PC-3 (cell line): ENCODE measurements around the gene TMEM169. TPM values are rescaled to one million over a fixed set of nuclear protein-coding genes. Genes with fewer than 3 reads are reported as not detected.

ENCODE experiments used
- ATAC-seq: fragments of 200-7000 bp; cut with Tn5 transposase; 2 replicates; pipeline ENCODE4 v1.9.1; 2020; ENCODE audit warnings: mild to moderate bottlenecking, moderate library complexity
- BruUV-seq: library from RNA; stranded (reverse); fragments of 400-500 nt; replicated peaks from 2 replicates; lab custom pipeline; 2021; lab: Mats Ljungman, UMichigan
- CTCF ChIA-PET: fragments of 300-600 bp; sonication (Branson Sonifier 250); formaldehyde crosslinking; loops from one replicate; lab custom pipeline; 2022; ENCODE audit warnings: antibody characterized with exemption; lab: Charles Lee
- POLR2A ChIA-PET: fragments of 300-600 bp; sonication (Branson Sonifier 250); formaldehyde crosslinking; loops from one replicate; lab custom pipeline; 2022; ENCODE audit warnings: antibody characterized with exemption; ENCODE audit not compliant: unreplicated experiment; lab: Charles Lee
- DNase-seq: peaks from one replicate; pipeline ENCODE4 v3.0.0-alpha.2; 2015
- H2AFZ ChIP-seq: fragments of 300-600 bp; sonication (generic); 2 replicates; pipeline ENCODE4 v1.6.0; 2016; ENCODE audit warnings: antibody characterized with exemption, low read length
- H3F3A ChIP-seq: fragments of 300-600 bp; sonication (generic); one replicate; pipeline ENCODE4 v1.6.0; 2017; ENCODE audit warnings: antibody characterized with exemption, low read length, control low read depth, mild to moderate bottlenecking; ENCODE audit not compliant: unreplicated experiment
- H3K27ac ChIP-seq: fragments of 300-600 bp; sonication (generic); 2 replicates; pipeline ENCODE4 v1.5.1; 2016; ENCODE audit warnings: mild to moderate bottlenecking, low read length
- H3K27me3 ChIP-seq: fragments of 300-600 bp; sonication (generic); 2 replicates; pipeline ENCODE4 v1.6.1; 2016; ENCODE audit warnings: low read length, mixed read lengths
- H3K36me3 ChIP-seq: fragments of 300-600 bp; sonication (generic); 2 replicates; pipeline ENCODE4 v1.6.1; 2016; ENCODE audit warnings: low read depth, mixed run types, low read length, mixed read lengths
- H3K4me1 ChIP-seq: fragments of 300-600 bp; sonication (generic); 2 replicates; pipeline ENCODE4 v1.5.1; 2016; ENCODE audit warnings: low read length; ENCODE audit not compliant: insufficient read depth
- H3K4me2 ChIP-seq: fragments of 300-600 bp; sonication (generic); 2 replicates; pipeline ENCODE4 v1.6.0; 2016; ENCODE audit warnings: low read length
- H3K4me3 ChIP-seq: fragments of 300-600 bp; sonication (generic); 2 replicates; pipeline ENCODE4 v1.5.1; 2016; ENCODE audit warnings: mild to moderate bottlenecking, low read length, mixed read lengths
- H3K79me2 ChIP-seq: fragments of 300-600 bp; sonication (generic); 2 replicates; pipeline ENCODE4 v1.6.1; 2017; ENCODE audit warnings: low read length, mixed read lengths
- H3K9ac ChIP-seq: fragments of 300-600 bp; sonication (generic); 2 replicates; pipeline ENCODE4 v1.6.0; 2016; ENCODE audit warnings: mild to moderate bottlenecking, low read length
- H3K9me2 ChIP-seq: fragments of 300-600 bp; sonication (generic); replicated peaks from 2 replicates; pipeline ENCODE4 v1.6.1; 2016; ENCODE audit warnings: mixed run types, low read length, mixed read lengths
- H3K9me3 ChIP-seq: fragments of 300-600 bp; sonication (generic); 2 replicates; pipeline ENCODE4 v1.6.1; 2016; ENCODE audit warnings: low read length, mixed read lengths
- H4K20me1 ChIP-seq: fragments of 300-600 bp; sonication (generic); 2 replicates; pipeline ENCODE4 v1.6.1; 2016; ENCODE audit warnings: low read length, mixed read lengths
- CTCF ChIP-seq: fragments of 300-600 bp; sonication (generic); conservative IDR thresholded peaks from 2 replicates; pipeline ENCODE4 v1.5.1; 2017; ENCODE audit warnings: antibody characterized with exemption, low read depth, mild to moderate bottlenecking, low read length
- EZH2 ChIP-seq: fragments of 300-600 bp; sonication (generic); IDR thresholded peaks from one replicate; pipeline ENCODE4 v1.6.1; 2017; ENCODE audit warnings: antibody characterized with exemption, mild to moderate bottlenecking, low read length; ENCODE audit not compliant: unreplicated experiment
- EZH2phosphoT487 ChIP-seq: fragments of 300-600 bp; sonication (generic); IDR thresholded peaks from 2 replicates; pipeline ENCODE4 v1.6.1; 2018; ENCODE audit warnings: mild to moderate bottlenecking, antibody characterized with exemption, low read length, borderline replicate concordance
- intact Hi-C: fragments of 100-400 bp; cut with micrococcal nuclease; formaldehyde crosslinking; loops from 2 replicates; pipeline ENCODE4 v1.9.0; 2023
- total RNA-seq: library from RNA; depleted of rRNA; stranded (reverse); fragments of >200 nt; gene quantifications from 2 replicates; pipeline ENCODE4 v1.2.3, GENCODE V29; 2014; rRNA removed

The TMEM169 gene
- total RNA-seq, 1 experiment from 2014 or later = not detected

- Histone ChIP-seq H2AFZ (no peak overlapping the region), H3K4me3 (no peak overlapping the region), H3K27ac (peak overlapping the region; percentile 38), H3K9me2 (no peaks in the 10 kb centered on the region), H3K9ac (peak overlapping the region; percentile 19; the same call in 1 of the 2 replicates), H4K20me1 (peaks cover 4% of the 10 kb centered on the region; the same call in 1 of the 2 replicates), H3K27me3 (no peaks in the 10 kb centered on the region), H3K79me2 (peaks cover 12% of the 10 kb centered on the region; the same call in 1 of the 2 replicates), H3F3A (no peaks in the 10 kb centered on the region), H3K4me1 (peaks cover 8% of the 10 kb centered on the region; the same call in 1 of the 2 replicates), H3K9me3 (no peaks in the 10 kb centered on the region), H3K36me3 (peaks cover 89% of the 10 kb centered on the region), H3K4me2 (no peak overlapping the region)
- peak; percentile 81 for ATAC-seq
- DNase-seq = peak; percentile 40
- intact Hi-C loops = no loop called here
- ChIA-PET CTCF (no interaction called here), POLR2A (interaction anchor here (0.7 kb wide), 1 partner anchor 14 kb away, joined by 3 read pairs; no protein-coding TSS in a partner anchor)
- no peak for TF ChIP-seq CTCF
- no peak for TF ChIP-seq EZH2
- TF ChIP-seq EZH2phosphoT487 = no peak
- no TSS peak for BruUV-seq
Measured at GRCh38 chr2:216149741-216150140, 68.0 kb downstream of the TMEM169 start.

- H3K9me3 ChIP-seq = no peaks in the 10 kb centered on the region
- H3K27me3 ChIP-seq = no peaks in the 10 kb centered on the region
- ChIA-PET CTCF (no interaction called here), POLR2A (no interaction called here)
- H4K20me1 ChIP-seq = peaks cover 4% of the 10 kb centered on the region; the same call in 1 of the 2 replicates
- ATAC-seq (no peak), DNase-seq (no peak)
- H3K4me1 ChIP-seq = peaks cover 8% of the 10 kb centered on the region; the same call in 1 of the 2 replicates
- intact Hi-C loops = no loop called here
- TF ChIP-seq CTCF = 0 out of 2 replicates have a peak, but pooled peaks have one; percentile 28
- no peak for TF ChIP-seq EZH2phosphoT487
- TF ChIP-seq EZH2 = no peak
- H3K27ac ChIP-seq = no peak overlapping the region
- no peak overlapping the region for H3K4me2 ChIP-seq
- H3K79me2 ChIP-seq = peaks cover 19% of the 10 kb centered on the region; the same call in 1 of the 2 replicates
- H3K9ac ChIP-seq = no peak overlapping the region
- BruUV-seq = no TSS peak
- H3K4me3 ChIP-seq = no peak overlapping the region
- H3F3A ChIP-seq = no peaks in the 10 kb centered on the region
- H3K9me2 ChIP-seq = no peaks in the 10 kb centered on the region
- peaks cover 91% of the 10 kb centered on the region for H3K36me3 ChIP-seq
- no peak overlapping the region for H2AFZ ChIP-seq
Measured at GRCh38 chr2:216151313-216152025, 69.8 kb downstream of the TMEM169 start.

Other genes with a start within 250 kb of the TMEM169 start
- 24.4 and 35.4 TPM in 2 replicates for gene MREG, start 68.4 kb upstream of the TMEM169 start, total RNA-seq
- gene PECR, start 110 bp upstream of the TMEM169 start, total RNA-seq = 23.0 and 26.0 TPM in 2 replicates
- gene XRCC5, start 27.4 kb downstream of the TMEM169 start, total RNA-seq = 277 and 290 TPM in 2 replicates